ENCODE results near the gene ADAMTS19.

DNA sequence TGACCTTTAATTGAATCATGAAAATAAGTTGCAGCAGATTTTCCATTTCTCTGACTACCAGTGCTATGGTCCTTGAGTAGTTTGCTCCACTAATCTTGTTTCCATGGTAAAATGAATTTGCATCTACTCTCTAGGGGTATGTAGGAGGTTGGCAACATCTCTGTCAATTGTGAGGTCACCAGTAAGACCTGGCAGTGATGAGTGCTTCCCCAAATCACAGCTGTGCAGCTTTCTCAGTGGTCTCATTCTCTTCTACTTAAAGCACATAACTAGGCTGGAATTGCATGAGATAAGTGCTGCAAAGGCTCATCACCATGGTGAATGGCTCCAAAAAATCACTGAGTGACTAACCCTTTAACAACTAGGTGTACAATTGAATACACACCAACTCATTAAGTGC is 36.3 kb downstream of the ADAMTS19 start:
- TF ChIP-seq, protein P1, sequence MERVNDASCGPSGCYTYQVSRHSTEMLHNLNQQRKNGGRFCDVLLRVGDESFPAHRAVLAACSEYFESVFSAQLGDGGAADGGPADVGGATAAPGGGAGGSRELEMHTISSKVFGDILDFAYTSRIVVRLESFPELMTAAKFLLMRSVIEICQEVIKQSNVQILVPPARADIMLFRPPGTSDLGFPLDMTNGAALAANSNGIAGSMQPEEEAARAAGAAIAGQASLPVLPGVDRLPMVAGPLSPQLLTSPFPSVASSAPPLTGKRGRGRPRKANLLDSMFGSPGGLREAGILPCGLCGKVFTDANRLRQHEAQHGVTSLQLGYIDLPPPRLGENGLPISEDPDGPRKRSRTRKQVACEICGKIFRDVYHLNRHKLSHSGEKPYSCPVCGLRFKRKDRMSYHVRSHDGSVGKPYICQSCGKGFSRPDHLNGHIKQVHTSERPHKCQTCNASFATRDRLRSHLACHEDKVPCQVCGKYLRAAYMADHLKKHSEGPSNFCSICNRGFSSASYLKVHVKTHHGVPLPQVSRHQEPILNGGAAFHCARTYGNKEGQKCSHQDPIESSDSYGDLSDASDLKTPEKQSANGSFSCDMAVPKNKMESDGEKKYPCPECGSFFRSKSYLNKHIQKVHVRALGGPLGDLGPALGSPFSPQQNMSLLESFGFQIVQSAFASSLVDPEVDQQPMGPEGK (CRISPR knock-in tag; IDR thresholded peaks at IDR 0.05; ENCODE audit: borderline replicate concordance): no peak
- TF ChIP-seq ZC3H10 (CRISPR knock-in tag; IDR thresholded peaks at IDR 0.05): no peak
- no peak for TF ChIP-seq ZFP30 (CRISPR knock-in tag; IDR thresholded peaks at IDR 0.05)
- no peak for TF ChIP-seq ARNTL (CRISPR knock-in tag; IDR thresholded peaks at IDR 0.05; ENCODE audit: borderline replicate concordance, low read depth)
- no peak for TF ChIP-seq ZNF70 (CRISPR knock-in tag; IDR thresholded peaks at IDR 0.05)
- TF ChIP-seq ZNF8 (CRISPR knock-in tag; IDR thresholded peaks at IDR 0.05): no peak
- TF ChIP-seq OSR1 (CRISPR knock-in tag; IDR thresholded peaks at IDR 0.05): no peak
- TF ChIP-seq PPARA (CRISPR knock-in tag; IDR thresholded peaks at IDR 0.05; ENCODE audit: borderline replicate concordance): no peak
- TF ChIP-seq, protein P2, sequence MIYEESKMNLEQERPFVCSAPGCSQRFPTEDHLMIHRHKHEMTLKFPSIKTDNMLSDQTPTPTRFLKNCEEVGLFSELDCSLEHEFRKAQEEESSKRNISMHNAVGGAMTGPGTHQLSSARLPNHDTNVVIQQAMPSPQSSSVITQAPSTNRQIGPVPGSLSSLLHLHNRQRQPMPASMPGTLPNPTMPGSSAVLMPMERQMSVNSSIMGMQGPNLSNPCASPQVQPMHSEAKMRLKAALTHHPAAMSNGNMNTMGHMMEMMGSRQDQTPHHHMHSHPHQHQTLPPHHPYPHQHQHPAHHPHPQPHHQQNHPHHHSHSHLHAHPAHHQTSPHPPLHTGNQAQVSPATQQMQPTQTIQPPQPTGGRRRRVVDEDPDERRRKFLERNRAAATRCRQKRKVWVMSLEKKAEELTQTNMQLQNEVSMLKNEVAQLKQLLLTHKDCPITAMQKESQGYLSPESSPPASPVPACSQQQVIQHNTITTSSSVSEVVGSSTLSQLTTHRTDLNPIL (CRISPR knock-in tag; IDR thresholded peaks at IDR 0.05; ENCODE audit: low read depth): no peak
- TF ChIP-seq, protein P3, sequence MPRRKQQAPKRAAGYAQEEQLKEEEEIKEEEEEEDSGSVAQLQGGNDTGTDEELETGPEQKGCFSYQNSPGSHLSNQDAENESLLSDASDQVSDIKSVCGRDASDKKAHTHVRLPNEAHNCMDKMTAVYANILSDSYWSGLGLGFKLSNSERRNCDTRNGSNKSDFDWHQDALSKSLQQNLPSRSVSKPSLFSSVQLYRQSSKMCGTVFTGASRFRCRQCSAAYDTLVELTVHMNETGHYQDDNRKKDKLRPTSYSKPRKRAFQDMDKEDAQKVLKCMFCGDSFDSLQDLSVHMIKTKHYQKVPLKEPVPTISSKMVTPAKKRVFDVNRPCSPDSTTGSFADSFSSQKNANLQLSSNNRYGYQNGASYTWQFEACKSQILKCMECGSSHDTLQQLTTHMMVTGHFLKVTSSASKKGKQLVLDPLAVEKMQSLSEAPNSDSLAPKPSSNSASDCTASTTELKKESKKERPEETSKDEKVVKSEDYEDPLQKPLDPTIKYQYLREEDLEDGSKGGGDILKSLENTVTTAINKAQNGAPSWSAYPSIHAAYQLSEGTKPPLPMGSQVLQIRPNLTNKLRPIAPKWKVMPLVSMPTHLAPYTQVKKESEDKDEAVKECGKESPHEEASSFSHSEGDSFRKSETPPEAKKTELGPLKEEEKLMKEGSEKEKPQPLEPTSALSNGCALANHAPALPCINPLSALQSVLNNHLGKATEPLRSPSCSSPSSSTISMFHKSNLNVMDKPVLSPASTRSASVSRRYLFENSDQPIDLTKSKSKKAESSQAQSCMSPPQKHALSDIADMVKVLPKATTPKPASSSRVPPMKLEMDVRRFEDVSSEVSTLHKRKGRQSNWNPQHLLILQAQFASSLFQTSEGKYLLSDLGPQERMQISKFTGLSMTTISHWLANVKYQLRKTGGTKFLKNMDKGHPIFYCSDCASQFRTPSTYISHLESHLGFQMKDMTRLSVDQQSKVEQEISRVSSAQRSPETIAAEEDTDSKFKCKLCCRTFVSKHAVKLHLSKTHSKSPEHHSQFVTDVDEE (CRISPR knock-in tag; IDR thresholded peaks at IDR 0.05): no peak
- TF ChIP-seq CSDC2 (CRISPR knock-in tag; IDR thresholded peaks at IDR 0.05): no peak
- no peak for TF ChIP-seq ESRRG (CRISPR knock-in tag; IDR thresholded peaks at IDR 0.05)
- no peak for TF ChIP-seq ZFP3 (CRISPR knock-in tag; IDR thresholded peaks at IDR 0.05)
- TF ChIP-seq, protein P4, sequence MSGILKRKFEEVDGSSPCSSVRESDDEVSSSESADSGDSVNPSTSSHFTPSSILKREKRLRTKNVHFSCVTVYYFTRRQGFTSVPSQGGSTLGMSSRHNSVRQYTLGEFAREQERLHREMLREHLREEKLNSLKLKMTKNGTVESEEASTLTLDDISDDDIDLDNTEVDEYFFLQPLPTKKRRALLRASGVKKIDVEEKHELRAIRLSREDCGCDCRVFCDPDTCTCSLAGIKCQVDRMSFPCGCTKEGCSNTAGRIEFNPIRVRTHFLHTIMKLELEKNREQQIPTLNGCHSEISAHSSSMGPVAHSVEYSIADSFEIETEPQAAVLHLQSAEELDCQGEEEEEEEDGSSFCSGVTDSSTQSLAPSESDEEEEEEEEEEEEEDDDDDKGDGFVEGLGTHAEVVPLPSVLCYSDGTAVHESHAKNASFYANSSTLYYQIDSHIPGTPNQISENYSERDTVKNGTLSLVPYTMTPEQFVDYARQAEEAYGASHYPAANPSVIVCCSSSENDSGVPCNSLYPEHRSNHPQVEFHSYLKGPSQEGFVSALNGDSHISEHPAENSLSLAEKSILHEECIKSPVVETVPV (CRISPR knock-in tag; IDR thresholded peaks at IDR 0.05): no peak

Data from SK-N-SH treated with all-trans-retinoic acid at 6 μM for 48 hours (cell line).